NCI-H1436 treated with DMSO at 0.1 percent for 48 hours (cell line): Measurements from ENCODE around the gene NTRK2.

ENCODE experiments used
- DNase-seq: peaks from one replicate; lab custom pipeline; 2025; lab: John Stamatoyannopoulos, UW

The NTRK2 gene

DNA sequence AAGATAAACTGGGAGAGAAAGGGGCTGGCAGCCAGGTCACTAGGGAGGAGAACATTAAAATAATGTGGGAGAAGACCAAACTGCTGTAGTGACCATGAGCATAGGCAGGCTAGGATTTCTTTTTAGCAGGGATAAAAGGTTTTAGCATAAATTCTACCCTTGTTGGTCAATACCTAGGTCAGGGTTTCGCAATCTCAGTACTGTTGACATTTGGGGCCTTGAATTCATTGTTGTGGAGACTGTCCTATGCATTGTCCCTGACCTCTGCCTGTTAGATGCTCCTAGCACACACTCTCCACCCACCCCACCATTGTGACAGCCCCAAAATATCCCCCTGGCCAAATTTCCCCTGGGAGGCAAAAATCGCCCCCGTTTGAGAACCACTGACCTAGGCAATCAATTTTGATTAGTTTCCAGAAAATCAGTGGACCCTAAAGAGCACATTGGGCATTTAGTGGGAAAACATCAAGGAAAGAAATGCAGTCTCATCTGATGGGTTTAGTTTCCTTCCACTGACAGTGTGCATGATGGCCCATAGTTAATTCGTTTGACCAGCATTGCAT is 181.4 kb downstream of the NTRK2 start:
- DNase-seq, result no peak

DNA sequence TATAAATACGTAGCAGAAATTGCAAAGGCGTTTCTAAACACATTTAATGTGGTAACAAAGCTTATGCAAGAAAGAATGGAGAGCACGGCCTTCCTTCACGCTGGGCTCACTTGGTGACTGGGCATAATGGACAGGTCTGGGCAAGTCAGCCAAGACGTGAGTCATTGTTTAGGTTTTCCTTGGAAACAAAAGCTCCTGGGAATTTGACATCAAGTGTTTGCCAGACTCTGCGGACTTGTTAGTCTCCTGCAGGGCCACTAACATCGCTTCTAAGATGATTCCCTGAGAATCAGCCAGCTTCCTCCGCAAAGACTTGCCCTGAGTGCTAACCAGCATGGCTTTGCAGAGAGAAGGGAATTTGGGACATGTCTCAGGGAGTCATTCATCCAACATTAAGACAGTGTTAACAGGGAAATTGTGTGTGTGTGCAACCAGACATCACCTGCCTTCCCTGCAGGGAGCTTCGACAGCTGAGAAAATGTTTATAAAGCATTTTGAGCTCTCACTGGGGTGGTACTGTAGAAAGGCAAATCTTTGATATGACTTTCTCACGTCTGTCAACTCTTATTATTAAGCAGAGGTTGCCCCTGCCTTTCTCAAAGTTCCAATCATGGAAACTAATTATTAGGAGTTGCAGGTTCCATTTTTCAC is 182.5 kb downstream of the NTRK2 start:
- no peak for DNase-seq

DNA sequence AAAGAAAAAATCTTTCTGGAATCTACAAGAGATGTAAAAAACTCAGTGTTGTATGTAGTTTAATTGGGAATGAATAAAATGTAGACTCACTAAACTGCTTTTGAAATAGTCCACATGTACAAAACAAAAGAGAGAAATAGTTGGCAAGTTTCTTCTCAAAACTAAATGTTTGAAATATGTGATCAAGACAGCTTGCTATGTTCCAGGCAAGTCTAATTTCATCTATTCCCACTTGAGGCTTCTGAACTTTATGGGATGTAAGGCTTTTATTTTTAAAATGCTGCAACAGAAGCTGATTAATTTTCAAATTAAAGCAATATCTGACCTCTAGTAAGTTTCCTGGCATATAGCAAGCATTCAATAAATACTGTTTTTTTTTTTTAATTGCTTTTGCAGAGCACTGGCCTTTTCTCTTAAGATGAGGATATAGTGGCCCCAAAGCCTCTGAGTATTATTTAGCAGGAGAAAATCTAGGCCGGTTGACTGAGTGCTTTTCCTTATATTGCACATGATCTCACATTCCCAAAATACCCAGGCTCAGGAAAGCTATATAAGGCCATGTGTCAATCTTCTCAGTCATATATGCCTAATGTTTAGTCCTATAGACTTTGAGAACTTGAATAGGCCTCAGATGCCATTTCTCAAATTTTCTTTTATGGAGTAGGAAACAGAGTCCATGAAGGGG is 183.2 kb downstream of the NTRK2 start:
- DNase-seq, result no peak

DNA sequence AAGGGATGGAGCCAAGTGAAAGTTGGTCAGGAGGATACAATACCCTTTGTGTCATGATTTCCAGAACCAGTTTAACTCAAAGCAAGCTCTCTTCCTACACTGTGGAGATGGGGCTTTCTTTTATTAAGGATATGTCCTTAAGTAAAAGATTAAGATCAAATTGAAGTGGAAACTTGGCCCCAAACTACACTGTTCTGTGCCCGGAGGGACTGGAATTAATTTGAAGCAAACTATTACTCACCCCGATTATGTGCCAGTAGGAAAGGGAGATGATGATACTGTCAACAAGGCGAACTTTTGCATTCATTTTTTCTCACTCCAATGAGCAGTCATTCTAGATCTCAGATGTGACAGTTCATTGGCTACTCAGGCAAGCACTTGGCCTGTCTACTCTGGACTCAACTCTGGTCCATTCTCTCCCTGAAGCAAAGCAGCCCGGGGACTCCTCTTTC is 186.7 kb downstream of the NTRK2 start:
- DNase-seq, result no peak

DNA sequence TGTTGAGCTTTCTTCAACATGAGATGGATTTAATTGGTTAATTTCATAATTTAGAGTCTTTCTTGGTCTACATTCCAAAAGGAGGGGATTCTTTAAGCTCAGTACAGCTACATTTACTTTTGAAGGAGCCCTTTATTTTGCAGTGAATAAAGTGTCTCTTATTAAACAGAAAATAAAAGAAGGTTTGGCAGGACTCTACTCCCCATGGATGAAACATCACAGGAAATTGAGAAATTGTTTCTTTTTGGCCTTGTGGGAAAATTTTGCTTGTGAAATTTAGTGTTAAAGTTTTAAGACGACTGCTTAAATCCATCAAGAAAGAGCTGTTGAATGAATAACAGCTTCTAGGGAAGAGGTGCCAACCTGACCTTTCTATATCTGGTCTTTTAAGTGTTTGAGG is 187.7 kb downstream of the NTRK2 start:
- DNase-seq, result no peak

DNA sequence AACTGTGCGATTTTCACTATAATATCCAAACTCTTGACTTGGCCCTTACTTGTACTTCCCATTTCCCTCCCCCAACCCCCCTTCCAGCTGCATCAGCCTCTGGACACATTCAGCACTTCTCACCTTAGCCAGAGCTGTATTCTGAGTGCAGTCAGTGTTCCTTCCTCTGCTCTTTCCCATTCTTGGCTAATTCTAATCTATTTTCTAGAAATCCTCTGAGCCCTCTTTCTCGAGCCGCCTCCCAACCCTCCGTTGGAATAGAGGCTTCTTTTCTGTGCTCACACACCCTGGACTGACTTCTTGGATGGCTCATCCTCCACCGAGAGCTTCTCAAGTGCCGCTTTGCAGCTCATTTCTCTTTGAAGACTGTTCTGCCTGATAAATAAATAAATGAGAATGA is 188.8 kb downstream of the NTRK2 start:
- no peak for DNase-seq

DNA sequence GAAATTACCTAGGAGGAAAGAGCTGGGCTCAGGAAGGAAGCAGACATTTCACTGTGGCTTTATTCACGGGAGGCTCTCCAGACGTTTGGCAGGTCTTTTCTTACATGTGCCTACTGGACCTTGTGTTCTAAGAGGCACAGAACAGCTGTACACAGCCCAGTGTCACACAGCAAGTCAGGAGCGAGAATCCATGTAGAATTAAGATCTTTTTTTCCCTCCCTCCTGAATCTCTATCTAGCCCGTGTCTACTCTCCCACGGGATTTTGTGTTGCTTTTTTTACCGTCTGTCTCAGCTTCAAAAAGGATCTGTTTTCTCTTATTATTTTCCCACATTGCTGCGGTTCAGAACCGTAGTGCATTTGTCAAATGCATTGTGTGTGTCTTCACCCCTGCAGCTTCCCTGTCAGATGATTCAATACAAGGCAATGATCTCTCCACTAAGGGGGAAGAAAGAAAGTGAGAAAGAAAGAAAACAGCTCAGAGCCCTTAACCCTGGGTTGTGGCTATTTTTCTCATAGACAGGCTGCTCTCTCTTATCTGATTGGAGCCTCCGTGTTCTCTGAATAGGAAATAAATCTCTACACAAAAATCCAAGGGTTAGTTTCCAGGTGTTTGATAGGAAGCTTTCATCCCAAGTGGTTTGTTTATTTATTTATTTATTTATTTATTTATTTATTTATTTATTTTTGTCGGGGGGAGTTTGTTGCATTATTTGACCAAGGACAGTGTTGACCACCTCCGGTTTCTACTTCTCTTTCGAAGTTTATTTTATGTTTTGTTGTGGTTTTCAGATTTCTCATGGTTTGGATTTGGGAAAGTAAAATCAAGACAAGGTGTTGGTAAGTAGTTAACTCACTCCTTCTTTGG is 191.0 kb downstream of the NTRK2 start:
- no peak for DNase-seq

DNA sequence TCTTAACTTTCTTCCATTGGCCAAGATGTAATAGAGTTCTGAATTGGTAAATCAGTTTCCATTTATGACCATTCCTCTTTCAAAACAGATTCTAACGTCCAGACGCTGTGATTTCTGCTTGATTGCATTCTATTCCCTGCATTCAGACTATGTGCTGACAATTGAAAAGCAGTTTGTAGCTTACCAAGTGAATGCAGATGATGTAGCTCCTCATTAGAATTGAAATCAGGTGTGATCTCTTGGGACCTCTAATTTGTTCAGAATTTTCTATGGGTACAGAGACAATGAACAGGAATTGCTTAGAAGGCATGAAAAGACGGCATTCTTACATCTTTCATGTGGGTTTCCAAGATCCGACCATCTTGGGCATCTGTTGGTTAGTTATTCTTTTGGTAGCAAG is 191.9 kb downstream of the NTRK2 start:
- no peak for DNase-seq

DNA sequence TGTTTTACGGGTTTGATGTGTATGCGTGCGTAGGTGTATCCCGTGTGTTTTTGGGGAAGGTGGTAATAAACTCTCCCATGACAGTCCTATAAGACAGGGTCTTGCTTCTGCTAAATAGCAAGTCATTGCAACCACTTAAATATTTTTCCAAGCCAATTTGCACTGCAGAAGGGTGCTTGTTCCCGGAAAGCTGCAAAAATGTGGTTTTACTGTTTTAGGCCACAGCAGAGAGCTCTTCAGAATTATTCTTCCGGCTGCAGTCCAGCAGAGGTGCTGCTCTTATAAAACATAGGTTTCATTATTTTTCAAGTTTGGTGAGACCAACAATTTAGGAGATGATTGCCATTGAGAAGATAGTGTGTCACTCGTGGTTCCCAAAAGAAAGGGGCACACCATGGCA is 192.8 kb downstream of the NTRK2 start:
- DNase-seq, result no peak

DNA sequence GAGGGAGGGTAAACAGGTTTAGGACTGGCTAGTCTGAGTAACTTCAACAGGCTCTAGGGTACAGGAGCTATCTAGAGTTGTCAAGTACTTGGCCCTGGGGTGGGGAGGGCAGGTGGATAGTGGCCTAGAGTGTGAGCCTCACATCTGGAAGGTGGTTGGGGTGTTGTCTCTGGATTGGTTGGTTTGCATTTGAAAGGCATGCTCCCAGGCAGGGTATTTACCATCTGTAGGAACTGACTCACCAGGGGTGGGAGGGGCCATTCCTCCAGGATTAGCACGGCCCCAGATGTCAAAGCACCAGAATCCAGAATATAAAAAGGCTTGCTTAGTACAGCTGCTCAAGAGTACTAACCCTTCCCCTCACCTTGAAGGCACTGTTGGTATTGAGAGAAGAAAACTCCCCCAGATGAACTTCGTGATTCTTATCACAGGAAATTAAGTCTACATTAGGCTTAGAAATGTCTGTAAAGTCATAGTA is 193.3 kb downstream of the NTRK2 start:
- no peak for DNase-seq

DNA sequence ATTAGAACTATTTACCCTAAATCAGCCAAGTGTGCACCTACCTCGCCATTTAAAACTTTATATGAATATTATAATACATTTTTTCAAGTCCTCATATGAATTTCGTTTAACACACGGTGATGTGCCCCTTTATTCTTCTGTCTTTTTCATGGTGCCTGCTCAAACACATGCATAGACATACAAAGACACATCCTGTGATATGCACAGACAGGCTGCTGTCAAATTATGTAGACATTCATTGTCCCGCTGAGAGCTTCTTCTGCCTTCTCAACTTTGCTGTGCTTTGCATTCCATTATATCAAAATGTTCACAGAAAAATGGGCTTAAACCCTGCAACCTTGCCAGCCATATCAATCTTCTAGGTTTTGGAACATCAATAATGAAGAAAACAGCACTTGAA is 193.8 kb downstream of the NTRK2 start:
- DNase-seq, result no peak

DNA sequence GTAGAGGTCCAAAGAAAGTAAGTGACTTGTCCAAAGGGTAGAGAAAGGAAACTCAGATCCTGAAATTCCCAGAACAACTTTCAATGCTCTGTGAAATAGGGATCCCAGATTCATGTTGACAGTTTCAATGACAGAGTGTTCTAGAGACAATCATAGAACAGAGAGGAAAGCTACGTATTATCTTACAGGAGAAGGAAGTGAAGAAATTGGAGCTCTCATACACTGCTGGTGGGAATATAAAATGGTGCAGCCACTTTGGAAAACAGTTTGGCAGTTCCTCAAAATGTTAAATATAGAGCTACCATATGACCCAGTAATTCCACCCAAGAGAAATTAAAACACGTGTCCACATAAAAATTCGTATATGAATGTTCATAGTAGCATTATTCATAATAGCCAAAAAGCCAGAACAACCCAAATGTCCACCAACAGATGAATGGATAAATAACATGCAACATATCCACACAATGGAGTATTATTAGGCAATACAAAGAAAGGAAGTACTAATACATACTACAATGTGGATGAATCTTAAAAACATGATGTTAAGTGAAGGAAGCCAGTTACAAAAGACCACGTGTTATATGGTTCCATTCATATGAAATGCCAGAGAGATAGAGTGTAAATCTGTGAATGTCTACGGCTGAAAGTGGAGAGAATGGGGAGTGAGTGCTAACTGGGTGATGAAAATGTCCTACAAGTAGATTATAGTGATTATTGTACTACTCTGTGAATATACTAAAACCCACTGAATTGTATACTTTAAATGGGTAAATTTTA is 197.1 kb downstream of the NTRK2 start:
- DNase-seq, result no peak

DNA sequence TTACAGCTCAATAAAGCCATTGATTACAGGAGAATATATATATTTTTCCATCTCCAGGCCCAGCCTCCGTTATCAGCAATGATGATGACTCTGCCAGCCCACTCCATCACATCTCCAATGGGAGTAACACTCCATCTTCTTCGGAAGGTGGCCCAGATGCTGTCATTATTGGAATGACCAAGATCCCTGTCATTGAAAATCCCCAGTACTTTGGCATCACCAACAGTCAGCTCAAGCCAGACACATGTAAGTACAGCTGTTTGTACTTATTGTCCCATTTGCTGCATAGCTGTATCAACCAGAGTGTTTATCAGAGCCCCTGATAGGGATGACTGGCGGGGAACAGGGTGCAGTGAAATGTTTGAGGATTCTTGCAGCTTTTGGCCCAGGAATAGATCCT is 197.7 kb downstream of the NTRK2 start:
- no peak for DNase-seq

DNA sequence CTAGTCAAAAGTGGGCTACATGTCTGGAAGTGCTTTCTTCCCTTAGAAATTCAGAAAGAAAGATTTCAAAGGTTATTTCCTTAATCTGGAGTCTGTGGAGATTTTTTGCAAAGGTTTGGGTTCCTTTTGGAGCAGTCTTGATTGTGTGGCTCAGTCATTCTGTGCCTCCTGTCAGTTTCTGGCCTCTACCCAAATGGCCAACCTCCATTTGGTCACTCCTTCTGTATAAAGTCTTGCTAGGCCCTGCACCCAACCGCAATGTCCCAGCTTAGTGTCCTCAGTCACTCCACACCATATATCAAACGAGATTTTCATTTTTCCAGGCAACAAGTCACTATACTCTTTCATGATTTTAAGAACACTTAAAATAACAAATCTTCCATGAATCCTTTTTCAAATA is 199.6 kb downstream of the NTRK2 start:
- no peak for DNase-seq

DNA sequence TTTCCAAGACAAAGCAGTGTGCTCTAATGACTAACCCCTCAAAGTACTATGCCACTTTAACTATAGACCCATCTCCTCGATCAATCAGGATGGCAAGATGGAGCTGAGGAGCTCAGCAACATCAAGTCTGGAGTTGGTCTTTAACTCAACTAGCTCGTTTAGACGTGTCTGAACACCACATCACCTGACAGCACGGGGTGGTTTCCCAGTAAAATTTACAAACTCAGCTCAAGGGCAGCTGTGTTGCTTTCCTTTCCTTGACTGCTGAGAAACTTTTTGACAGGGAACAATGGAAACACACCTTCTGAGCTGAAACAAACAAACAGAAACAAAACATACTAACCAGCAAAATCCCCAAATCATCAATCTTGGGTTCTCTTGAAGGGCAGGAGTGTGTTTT is 202.5 kb downstream of the NTRK2 start:
- DNase-seq, result no peak

DNA sequence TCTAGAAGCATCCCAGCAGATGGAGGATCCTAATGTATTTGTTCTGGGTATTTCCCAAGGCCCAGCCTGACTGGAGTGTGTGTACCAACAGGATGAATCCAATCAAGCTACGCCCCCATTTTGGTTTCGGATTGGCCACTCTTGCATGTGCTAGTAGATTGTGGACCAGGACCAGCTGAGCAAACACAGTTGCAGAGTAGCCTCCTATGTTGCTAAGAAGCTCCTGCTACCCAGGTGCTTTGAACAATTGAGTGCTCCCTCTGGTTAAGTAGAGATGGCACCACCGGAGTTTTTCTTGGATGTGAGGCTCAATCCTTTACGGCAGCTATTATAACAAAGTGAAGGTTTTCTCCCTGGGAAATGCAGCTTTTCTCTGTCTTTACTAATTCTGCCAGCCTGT is 204.5 kb downstream of the NTRK2 start:
- DNase-seq, result no peak

DNA sequence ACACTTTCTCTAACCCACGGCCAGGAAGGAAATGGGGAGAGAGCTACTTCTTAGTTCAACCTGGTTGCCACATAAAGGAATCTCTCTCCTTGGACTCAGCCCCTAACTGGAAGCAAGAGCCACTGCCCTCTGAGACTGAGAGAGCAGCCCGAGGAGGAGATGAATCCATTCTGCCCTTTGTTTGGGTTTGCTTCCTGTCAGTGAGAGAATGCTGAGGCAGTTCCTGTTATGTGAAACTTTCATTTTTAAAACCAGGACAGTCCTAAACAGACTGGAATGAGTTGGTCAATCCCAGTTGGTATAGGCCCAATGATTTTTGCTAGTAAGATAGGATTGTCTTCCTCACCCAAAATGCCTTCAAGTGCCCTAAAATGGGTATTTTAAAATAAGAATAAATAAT is 205.1 kb downstream of the NTRK2 start:
- no peak for DNase-seq

DNA sequence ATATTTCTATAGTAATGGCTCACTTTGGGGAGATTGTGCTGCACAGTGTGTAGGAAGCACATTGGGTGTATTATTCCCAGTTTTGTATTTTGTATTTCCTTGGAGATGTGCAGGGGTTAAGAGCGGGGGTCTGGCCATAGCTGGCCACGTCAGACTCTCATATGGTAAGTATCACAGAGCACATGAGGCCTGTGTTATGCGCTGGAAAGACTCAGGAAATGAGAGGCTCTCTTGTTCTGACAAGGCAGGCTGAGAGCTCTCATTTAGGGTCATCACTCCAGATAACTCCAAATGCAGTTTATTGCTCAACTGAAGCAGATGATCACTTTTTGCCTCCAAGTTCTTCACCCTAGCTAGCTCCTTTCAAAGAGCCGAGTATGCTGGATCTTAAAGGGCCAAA is 205.7 kb downstream of the NTRK2 start:
- no peak for DNase-seq

DNA sequence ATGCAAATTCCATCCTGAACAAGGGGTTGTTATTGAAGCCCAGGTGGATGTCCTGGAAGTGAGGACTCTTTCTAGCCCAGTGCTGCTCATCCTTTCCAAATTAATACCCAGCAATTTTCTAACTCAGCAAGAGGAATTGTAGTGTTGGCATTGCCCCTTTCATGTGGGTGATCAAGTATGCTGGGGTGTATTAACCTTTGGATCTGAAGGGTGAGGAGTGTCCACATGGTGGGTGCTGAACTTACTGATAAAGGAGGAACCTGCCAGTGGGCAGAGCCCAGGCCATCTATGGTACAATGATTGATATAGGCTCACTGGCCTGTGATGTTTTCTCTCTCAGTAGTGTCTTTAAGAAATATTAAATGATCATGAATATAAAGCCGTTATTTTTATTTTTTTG is 210.1 kb downstream of the NTRK2 start:
- no peak for DNase-seq

DNA sequence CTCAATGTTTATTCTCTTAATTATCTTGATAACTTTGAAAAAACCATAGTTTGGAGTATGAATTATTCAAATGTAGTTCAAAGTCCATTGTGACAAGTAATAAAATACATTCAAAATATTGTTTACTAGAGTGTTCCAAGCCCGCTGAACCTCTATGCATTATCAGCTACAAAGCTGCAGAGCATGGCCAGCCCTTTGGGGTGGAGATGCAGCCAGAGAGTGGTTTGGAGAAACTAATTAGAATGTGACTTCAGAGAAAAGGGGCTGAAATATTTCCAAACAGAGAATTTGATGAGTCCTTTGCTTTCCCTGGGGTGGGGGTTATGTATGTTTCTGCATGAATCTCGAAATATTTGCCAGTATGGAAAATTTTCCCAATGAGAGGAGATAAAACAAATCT is 211.3 kb downstream of the NTRK2 start:
- no peak for DNase-seq

DNA sequence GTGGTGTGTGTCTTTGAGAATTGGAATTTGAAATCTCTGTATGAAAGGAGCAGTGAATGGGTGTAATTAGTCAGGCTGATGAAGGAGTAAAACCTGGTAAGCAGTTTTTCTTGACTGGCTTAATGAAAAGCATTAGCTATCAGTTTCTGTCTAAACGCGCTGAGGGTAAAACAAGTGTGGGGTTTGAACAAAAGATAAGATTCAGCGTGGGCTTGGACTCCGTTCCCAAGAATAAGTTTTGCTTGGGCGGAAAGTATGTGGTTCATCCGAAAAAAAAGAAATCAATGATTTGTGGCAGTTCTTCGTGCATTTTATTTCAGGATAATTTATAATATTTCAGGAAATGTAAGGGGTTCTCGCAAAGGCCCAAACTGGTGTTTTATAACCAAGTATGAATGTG is 217.3 kb downstream of the NTRK2 start:
- DNase-seq, result no peak

DNA sequence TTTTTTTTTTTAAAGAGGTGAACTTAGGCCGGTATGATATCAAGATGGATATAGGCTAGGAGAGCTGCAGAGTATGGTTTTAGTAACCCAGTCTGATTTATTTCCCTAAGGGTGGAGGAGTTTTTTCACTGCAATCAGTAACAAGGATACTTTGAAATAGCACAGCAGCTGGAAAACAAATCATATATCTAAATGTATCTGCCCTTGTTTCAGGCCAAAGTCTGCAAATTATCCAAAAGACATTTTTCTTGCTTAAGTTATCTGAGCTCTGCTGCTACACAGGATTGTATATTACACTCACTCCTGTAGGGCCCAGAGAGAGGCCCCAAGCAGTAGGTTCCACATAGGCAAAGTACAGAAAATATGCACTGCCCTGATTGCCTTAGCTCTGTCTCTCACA is 222.4 kb downstream of the NTRK2 start:
- no peak for DNase-seq
